ACC112 (cell line): Measurements from ENCODE around the gene HHLA2.
"Not testable (repeated sequence)": the region's sequence is repeated elsewhere in the genome, so short reads cannot be mapped to it uniquely, and the experiment has no call there.

ENCODE experiments used
- H2AFZ ChIP-seq: fragments of 200-600 bp; sonication (generic); one replicate; pipeline ENCODE4 v1.6.0; 2017; ENCODE audit warnings: antibody characterized with exemption, low read length; ENCODE audit not compliant: unreplicated experiment
- H3K27ac ChIP-seq: fragments of 200-600 bp; sonication (generic); 2 replicates; pipeline ENCODE4 v1.5.1; 2014; ENCODE audit warnings: low read depth, mild to moderate bottlenecking, antibody characterized with exemption, low read length, moderate library complexity
- H3K27me3 ChIP-seq: fragments of 200-600 bp; sonication (generic); 2 replicates; pipeline ENCODE4 v1.6.1; 2014; ENCODE audit warnings: mild to moderate bottlenecking, antibody characterized with exemption, low read length, moderate library complexity, mixed read lengths; ENCODE audit not compliant: insufficient read depth
- H3K36me3 ChIP-seq: fragments of 200-600 bp; sonication (generic); 2 replicates; pipeline ENCODE4 v1.6.1; 2016; ENCODE audit warnings: mild to moderate bottlenecking, antibody characterized with exemption, low read length, moderate library complexity, mixed read lengths; ENCODE audit not compliant: insufficient read depth
- H3K4me1 ChIP-seq: fragments of 200-600 bp; sonication (generic); one replicate; pipeline ENCODE4 v1.6.1; 2016; ENCODE audit warnings: low read length, mixed read lengths; ENCODE audit not compliant: insufficient read depth, unreplicated experiment, control insufficient read depth
- H3K4me3 ChIP-seq: fragments of 200-600 bp; sonication (generic); 2 replicates; pipeline ENCODE4 v1.5.1; 2014; ENCODE audit warnings: mild to moderate bottlenecking, low read depth, low read length
- H3K79me2 ChIP-seq: fragments of 200-600 bp; sonication (generic); one replicate; pipeline ENCODE4 v1.6.0; 2016; ENCODE audit warnings: low read length; ENCODE audit not compliant: control insufficient read depth, unreplicated experiment, insufficient read depth

The HHLA2 gene, protein sequence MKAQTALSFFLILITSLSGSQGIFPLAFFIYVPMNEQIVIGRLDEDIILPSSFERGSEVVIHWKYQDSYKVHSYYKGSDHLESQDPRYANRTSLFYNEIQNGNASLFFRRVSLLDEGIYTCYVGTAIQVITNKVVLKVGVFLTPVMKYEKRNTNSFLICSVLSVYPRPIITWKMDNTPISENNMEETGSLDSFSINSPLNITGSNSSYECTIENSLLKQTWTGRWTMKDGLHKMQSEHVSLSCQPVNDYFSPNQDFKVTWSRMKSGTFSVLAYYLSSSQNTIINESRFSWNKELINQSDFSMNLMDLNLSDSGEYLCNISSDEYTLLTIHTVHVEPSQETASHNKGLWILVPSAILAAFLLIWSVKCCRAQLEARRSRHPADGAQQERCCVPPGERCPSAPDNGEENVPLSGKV

DNA sequence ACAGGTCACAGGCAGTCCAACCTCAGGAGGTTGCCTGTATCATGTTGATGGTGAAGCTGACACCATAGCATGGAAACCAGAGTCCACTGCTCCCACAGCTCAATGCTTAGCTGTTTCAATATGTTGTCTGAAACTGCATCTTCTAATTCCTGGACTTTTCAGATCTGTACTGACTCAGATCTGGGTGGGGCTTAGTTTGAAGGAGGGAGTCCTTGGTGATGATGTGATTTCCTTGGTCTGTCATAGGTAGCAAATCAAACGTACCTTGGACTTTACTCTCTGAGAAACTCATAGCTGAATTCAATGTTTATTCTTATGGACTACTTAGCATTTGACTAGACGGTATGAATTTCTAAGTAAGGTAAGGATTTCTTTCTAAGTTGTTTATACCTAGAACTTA lies at the start of gene HHLA2:
HHLA2 (plus strand) TSS at position 310 of the 400 bp plus-strand sequence. CDS start 55,266 bp downstream, outside the sequence.
- Histone ChIP-seq H3K4me1 (no peaks in the 10 kb centered on the region), H2AFZ (no peak within 1 kb of the TSS), H3K27me3 (no peaks in the 10 kb centered on the region), H3K79me2 (no peaks in the 10 kb centered on the region), H3K36me3 (no peaks in the 10 kb centered on the region), H3K27ac (no peak within 1 kb of the TSS), H3K4me3 (no peak within 1 kb of the TSS)

DNA sequence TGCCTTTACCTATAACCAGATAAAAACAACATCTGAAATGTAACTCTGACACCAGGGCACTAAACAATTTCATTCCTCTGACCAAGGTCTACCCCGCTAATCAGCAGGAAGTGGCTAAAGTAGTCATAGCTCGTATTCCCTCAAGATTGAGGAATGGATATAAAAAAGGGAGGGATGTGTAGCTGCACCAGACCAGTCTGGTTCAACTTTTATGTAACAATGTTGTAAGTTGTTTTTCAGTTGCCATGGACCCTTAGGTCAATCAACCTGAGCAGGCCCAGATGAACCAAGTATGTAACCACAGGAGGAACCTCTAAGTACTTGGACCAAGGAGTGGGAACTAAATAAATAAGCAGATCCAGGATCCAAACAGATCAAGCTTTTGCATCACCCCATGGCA lies 45.7 kb upstream of the HHLA2 start:
- H2AFZ ChIP-seq, result no peak overlapping the region
- no peak overlapping the region for H3K27ac ChIP-seq
- no peaks in the 10 kb centered on the region for H3K36me3 ChIP-seq
- H3K27me3 ChIP-seq, result peaks cover 3% of the 10 kb centered on the region; the same call in 1 of the 2 replicates
- H3K79me2 ChIP-seq, result no peaks in the 10 kb centered on the region
- H3K4me1 ChIP-seq, result no peaks in the 10 kb centered on the region
- no peak overlapping the region for H3K4me3 ChIP-seq

DNA sequence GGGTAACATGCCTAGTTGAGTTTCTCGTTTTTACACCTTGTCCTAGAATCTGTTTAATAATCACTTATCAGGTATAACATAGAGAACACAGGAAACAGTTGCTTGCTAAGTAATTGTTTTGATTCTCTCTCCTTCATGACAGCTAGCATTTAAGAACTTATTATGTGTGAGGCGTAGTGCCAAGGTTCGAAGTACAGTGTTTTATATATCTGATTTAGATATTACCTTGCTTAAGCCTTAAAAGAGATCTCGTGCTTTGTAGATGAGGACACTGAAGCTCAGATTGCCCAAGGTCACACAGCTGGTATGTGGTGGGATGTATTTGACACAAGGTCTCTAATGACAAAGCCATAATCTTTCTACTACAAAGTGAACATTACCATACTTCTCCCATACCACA lies 45.1 kb upstream of the HHLA2 start:
- Histone ChIP-seq H3K27me3 (peaks cover 6% of the 10 kb centered on the region; the same call in 1 of the 2 replicates), H3K4me3 (no peak overlapping the region), H3K27ac (no peak overlapping the region), H3K4me1 (no peaks in the 10 kb centered on the region), H2AFZ (no peak overlapping the region), H3K36me3 (no peaks in the 10 kb centered on the region), H3K79me2 (no peaks in the 10 kb centered on the region)

DNA sequence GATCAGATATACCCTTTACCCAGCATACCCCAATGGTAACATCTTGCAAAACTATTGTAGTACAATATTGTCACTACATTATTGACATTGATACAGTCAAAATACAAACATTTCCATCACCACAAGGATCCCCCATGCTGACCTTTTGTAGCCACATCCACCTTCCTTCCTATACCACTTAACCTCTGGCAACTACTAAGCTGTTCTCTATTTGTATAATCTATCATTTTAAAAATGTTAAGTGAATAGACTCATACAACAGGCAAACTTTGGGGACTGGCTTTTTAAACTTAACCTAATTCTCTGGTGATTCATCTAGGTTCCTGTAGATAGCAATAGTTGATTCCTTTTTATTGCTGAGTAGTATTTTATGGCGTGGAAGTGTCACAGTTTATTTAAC lies 44.5 kb upstream of the HHLA2 start:
- Histone ChIP-seq H2AFZ (no peak overlapping the region), H3K4me1 (no peaks in the 10 kb centered on the region), H3K4me3 (no peak overlapping the region), H3K27me3 (peaks cover 12% of the 10 kb centered on the region), H3K36me3 (no peaks in the 10 kb centered on the region), H3K27ac (no peak overlapping the region), H3K79me2 (no peaks in the 10 kb centered on the region)

DNA sequence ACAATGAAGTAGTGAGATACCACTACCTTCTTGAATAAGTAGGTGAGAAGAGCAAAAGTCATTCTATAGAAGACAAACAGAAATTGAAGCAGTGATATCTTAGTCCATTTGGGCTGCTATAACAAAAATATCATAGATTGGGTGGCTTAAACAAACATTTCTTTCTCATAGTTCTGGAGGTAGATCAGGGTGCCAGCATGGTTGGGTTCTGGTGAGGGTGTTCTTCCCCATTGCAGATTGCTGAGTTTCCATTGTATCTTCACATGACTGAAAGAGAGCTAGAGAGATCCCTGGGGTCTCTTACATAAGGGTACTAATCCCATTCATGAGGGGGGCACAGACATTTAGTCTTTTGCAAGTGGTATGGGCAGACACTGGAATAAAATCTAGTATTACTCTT lies 41.2 kb upstream of the HHLA2 start:
- Histone ChIP-seq H3K4me3 (no peak overlapping the region), H3K27ac (no peak overlapping the region), H3K36me3 (no peaks in the 10 kb centered on the region), H3K27me3 (peaks cover 17% of the 10 kb centered on the region), H3K79me2 (no peaks in the 10 kb centered on the region), H2AFZ (no peak overlapping the region), H3K4me1 (no peaks in the 10 kb centered on the region)

DNA sequence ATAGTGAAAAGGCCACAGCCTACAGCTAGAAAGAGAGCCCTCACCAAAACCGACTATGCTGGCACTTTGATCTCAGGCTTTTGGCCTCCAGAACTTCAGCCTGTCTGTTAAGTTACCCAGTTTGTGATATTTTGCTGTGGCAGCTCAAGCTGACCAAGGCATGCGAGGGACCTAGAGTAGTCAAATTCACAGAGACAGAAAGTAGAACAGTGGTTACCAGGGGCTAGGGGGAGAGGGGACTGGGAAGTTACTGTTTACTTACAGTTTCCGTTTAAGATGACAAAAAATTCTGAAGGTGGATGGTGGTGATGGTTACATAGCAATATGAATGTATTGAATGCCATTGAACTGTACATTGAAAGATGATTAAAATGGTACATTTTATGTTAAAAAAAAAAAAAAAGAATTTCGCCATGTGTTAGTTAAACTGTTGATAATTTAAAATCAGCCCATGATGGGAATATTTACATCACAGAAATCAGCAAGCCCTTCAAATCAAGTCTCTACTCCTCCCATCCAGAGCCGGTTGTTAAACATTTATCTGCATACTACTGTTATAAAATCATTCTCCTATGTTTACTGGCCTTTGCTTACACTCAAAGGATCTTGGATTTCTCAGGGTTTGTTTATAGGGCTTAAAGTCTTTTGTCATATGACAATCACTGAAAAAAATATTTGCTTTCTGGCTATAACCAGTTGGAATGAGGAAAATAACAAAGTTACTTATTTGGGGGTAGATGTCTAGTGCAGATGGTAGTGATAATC lies 31.6 kb upstream of the HHLA2 start:
- H3K79me2 ChIP-seq, H3K36me3 ChIP-seq, H2AFZ ChIP-seq, H3K27ac ChIP-seq, H3K27me3 ChIP-seq, H3K4me3 ChIP-seq, H3K4me1 ChIP-seq: not testable (repeated sequence)

DNA sequence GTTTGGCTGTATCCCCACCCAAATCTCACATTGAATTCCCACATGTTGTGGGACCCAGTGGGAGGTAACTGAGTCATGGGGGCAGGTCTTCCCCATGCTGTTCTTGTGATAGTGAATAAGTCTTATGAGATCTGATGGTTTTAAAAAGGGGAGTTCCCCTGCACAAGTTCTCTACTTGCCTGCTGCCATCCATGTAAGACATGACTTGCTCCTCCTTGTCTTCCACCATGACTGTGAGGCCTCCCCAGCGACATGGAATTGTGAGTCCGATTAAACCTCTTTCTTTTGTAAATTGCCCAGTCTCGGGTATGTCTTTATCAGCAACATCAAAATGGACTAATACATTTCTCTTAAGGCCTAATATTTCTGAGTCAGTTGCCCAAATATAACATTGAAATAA lies 28.1 kb upstream of the HHLA2 start:
- H3K4me3 ChIP-seq, H3K27ac ChIP-seq, H3K27me3 ChIP-seq, H3K79me2 ChIP-seq, H2AFZ ChIP-seq, H3K36me3 ChIP-seq, H3K4me1 ChIP-seq: not testable (repeated sequence)

DNA sequence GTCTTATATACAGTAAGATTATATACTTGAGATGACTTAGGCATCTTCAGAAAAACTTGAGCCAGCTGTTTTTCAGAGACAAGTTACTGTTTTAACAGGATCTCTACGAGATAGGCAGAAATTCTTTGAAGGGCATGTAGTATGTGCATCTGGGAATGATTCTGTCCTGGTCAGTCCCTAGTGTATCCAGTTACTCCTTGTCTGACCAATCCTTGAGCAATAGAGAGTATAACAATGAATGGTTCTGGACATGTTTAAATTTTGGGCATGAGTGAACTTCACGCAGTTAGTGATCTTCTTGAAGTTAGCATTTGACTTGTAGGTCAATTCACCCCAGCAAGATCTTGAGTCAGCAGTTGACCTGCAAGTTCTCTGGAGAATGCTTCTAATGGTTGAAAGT lies 24.7 kb upstream of the HHLA2 start:
- Histone ChIP-seq H3K4me1 (no peaks in the 10 kb centered on the region), H3K27ac (no peak overlapping the region), H3K4me3 (no peak overlapping the region), H3K27me3 (no peaks in the 10 kb centered on the region), H3K36me3 (no peaks in the 10 kb centered on the region), H3K79me2 (no peaks in the 10 kb centered on the region), H2AFZ (no peak overlapping the region)

DNA sequence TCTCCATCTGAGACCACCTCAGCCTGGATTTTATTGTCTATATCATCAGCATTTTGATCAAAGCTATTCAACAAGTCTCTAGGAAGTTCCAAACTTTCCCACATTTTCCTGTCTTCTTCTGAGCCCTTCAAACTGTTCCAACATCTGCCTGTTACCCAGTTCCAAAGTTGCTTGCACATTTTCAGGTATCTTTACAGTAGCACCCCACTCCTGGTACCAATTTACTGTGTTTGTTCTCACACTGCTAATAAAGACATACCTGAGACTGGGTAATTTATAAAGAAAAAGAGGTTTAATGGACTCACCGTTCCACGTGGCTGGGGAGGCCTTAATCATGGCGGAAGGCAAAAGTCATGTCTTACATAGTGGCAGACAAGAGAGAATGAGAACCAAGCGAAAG lies 17.3 kb upstream of the HHLA2 start:
- not testable (repeated sequence) for H3K36me3 ChIP-seq, H3K79me2 ChIP-seq, H3K4me1 ChIP-seq, H2AFZ ChIP-seq, H3K27ac ChIP-seq, H3K4me3 ChIP-seq, H3K27me3 ChIP-seq

DNA sequence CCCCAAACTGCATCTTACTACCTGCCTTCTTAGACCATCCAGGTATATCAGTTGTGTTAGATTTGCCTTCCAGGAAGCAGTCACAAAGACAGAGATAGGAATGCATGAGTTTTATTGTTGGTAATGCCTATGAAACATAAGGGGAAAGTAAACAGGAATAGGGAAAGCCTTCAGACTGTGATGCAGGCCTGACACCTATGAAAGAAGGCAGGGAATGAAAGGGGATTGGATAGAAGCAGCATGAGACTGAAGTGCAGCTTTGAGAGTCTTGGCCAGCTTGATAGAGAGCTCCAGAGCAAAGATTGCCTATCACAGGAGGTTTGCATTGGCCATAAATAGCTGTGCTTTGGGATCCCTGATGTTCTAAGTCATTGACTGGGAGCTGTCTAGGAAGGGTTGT lies 15.9 kb upstream of the HHLA2 start:
- Histone ChIP-seq H2AFZ (no peak overlapping the region), H3K27me3 (peaks cover 5% of the 10 kb centered on the region; the same call in 1 of the 2 replicates), H3K4me3 (no peak overlapping the region), H3K36me3 (no peaks in the 10 kb centered on the region), H3K27ac (no peak overlapping the region), H3K4me1 (no peaks in the 10 kb centered on the region), H3K79me2 (no peaks in the 10 kb centered on the region)

DNA sequence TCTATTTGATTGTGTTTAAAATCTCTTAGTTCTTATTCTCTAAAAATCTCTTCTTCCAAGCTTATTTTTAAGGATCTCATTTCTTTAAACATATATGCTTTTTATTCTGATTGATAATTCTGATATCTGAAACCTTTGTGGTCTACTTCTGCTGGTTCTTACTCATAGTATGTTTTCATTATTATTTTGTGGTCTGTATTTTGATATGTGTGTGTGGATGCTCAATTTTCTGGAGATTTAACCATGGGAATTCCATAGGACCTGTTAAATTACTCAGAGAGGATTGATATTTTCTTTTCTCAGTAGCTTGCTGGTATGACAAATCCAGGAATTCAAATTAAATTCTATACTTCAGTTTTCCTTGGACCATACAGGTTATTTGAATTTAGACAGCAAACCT lies 14.7 kb upstream of the HHLA2 start:
- Histone ChIP-seq H2AFZ (no peak overlapping the region), H3K4me1 (no peaks in the 10 kb centered on the region), H3K36me3 (no peaks in the 10 kb centered on the region), H3K4me3 (no peak overlapping the region), H3K79me2 (no peaks in the 10 kb centered on the region), H3K27ac (no peak overlapping the region), H3K27me3 (peaks cover 7% of the 10 kb centered on the region; the same call in 1 of the 2 replicates)
